SU-DHL-6 (cell line): ENCODE measurements around the gene SMIM5.

ENCODE experiments used
- H2AFZ ChIP-seq: fragments of 200-600 bp; sonication (generic); 2 replicates; pipeline ENCODE4 v1.6.1; 2014; ENCODE audit warnings: low read depth, mild to moderate bottlenecking, moderate library complexity, mixed read lengths, antibody characterized with exemption, low read length; ENCODE audit not compliant: severe bottlenecking
- H3F3A ChIP-seq: fragments of 200-600 bp; shearing (Covaris generic); 2 replicates; pipeline ENCODE4 v1.6.0; 2016; ENCODE audit warnings: antibody characterized with exemption, mild to moderate bottlenecking; ENCODE audit not compliant: insufficient read depth
- H3K27ac ChIP-seq: fragments of 200-600 bp; sonication (generic); 2 replicates; pipeline ENCODE4 v1.5.1; 2016; ENCODE audit warnings: low read depth, mild to moderate bottlenecking, low read length, moderate library complexity, mixed read lengths
- H3K27me3 ChIP-seq: fragments of 200-600 bp; sonication (generic), shearing (Covaris generic); 2 replicates; pipeline ENCODE4 v1.6.0; 2014; ENCODE audit warnings: mild to moderate bottlenecking, low read length
- H3K36me3 ChIP-seq: fragments of 200-600 bp; sonication (generic); 2 replicates; pipeline ENCODE4 v1.6.1; 2014; ENCODE audit warnings: mild to moderate bottlenecking, low read length, mixed read lengths
- H3K4me2 ChIP-seq: fragments of 300-600, 200-600 bp; shearing (Covaris generic), sonication (generic); 2 replicates; pipeline ENCODE4 v1.6.0; 2014; ENCODE audit warnings: low read length, low read depth, mild to moderate bottlenecking; ENCODE audit not compliant: poor library complexity, severe bottlenecking
- H3K4me3 ChIP-seq: fragments of 200-600 bp; sonication (generic); 2 replicates; pipeline ENCODE4 v1.5.1; 2014; ENCODE audit warnings: antibody characterized with exemption, low read length, mild to moderate bottlenecking, mixed read lengths; ENCODE audit not compliant: insufficient read depth, poor library complexity, severe bottlenecking
- H3K79me2 ChIP-seq: fragments of 200-600 bp; sonication (generic); 2 replicates; pipeline ENCODE4 v1.6.1; 2014; ENCODE audit warnings: mild to moderate bottlenecking, low read length, moderate library complexity; ENCODE audit not compliant: insufficient read depth
- H3K9ac ChIP-seq: fragments of 200-600 bp; sonication (generic); 2 replicates; pipeline ENCODE4 v1.7.0; 2014; ENCODE audit warnings: mild to moderate bottlenecking, low read length
- H3K9me2 ChIP-seq: fragments of 200-600 bp; sonication (generic); replicated peaks from 2 replicates; pipeline ENCODE4 v1.6.1; 2014; ENCODE audit warnings: low read length; ENCODE audit not compliant: insufficient read depth
- H3K9me3 ChIP-seq: fragments of 200-600 bp; sonication (generic); 2 replicates; pipeline ENCODE4 v1.6.1; 2014; ENCODE audit warnings: low read length, mixed read lengths; ENCODE audit not compliant: insufficient read depth
- H4K20me1 ChIP-seq: fragments of 200-600 bp; sonication (generic); 2 replicates; pipeline ENCODE4 v1.6.1; 2014; ENCODE audit warnings: low read depth, mild to moderate bottlenecking, antibody characterized with exemption, low read length, moderate library complexity, mixed read lengths
- EZH2phosphoT487 ChIP-seq: fragments of 200-600 bp; sonication (generic), shearing (Covaris generic); conservative IDR thresholded peaks from 2 replicates; pipeline ENCODE4 v1.6.1; 2018; ENCODE audit warnings: mild to moderate bottlenecking, antibody characterized with exemption, low read length, moderate library complexity, mixed read lengths
- TF ChIP-seq, protein P1 (sequence below): fragments of 200-600 bp; sonication (generic); IDR thresholded peaks from one replicate; pipeline ENCODE4 v1.5.1; 2017; ENCODE audit warnings: antibody characterized with exemption, mild to moderate bottlenecking, low read length, moderate library complexity; ENCODE audit not compliant: insufficient read depth, poor library complexity, severe bottlenecking

Gene SMIM5

DNA sequence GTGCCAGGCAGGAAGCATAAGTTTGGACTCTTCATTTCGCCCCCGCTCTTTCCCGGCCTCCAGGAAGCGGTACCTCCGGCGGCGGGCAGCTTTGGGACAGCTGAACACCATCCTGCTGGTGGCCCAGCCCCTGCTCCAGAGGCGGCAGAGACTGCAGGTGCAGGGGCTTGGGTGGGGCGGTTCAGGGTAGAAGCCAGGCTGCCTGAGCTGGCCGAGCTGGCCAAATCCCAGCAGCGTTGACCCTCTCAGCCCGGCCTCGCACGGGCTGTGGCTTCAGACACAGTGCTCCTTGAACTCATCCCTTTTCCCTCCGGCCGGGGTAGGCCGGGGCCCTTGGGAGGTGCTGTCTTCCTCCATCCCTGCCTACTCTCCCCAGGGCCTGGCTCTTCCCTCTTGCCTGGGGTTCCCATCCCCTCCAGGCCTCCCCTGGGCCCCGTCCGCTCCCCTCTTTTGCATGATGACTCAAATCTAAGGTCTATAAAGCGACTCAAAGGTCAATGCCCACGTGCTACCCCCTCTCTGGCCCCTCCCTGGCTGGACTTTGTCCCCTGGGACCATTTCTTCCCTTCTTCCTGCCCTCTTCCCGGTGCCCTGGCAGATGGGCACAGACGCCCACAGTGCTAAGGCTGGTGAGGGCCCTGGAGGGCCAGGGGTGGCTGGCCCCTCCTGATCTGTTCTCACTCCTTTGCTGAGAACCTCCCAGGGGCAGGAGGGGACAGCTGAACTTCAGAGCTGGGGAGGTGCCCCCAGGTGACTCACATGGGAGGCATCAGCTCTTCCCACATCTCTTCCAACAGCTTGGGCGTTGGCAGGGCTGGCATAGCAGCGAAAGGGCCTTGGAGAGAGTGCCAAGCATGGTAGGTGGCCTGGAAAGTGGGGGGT is 22.9 kb upstream of the SMIM5 start:
- Histone ChIP-seq H2AFZ (no peak overlapping the region), H3K4me2 (no peak overlapping the region), H3K9ac (no peak overlapping the region), H3K27ac (no peak overlapping the region), H3F3A (no peaks in the 10 kb centered on the region), H3K79me2 (no peaks in the 10 kb centered on the region), H3K9me2 (no peaks in the 10 kb centered on the region), H4K20me1 (no peaks in the 10 kb centered on the region), H3K36me3 (no peaks in the 10 kb centered on the region), H3K27me3 (no peaks in the 10 kb centered on the region), H3K4me3 (no peak overlapping the region), H3K9me3 (no peaks in the 10 kb centered on the region)
- TF ChIP-seq, protein P1, sequence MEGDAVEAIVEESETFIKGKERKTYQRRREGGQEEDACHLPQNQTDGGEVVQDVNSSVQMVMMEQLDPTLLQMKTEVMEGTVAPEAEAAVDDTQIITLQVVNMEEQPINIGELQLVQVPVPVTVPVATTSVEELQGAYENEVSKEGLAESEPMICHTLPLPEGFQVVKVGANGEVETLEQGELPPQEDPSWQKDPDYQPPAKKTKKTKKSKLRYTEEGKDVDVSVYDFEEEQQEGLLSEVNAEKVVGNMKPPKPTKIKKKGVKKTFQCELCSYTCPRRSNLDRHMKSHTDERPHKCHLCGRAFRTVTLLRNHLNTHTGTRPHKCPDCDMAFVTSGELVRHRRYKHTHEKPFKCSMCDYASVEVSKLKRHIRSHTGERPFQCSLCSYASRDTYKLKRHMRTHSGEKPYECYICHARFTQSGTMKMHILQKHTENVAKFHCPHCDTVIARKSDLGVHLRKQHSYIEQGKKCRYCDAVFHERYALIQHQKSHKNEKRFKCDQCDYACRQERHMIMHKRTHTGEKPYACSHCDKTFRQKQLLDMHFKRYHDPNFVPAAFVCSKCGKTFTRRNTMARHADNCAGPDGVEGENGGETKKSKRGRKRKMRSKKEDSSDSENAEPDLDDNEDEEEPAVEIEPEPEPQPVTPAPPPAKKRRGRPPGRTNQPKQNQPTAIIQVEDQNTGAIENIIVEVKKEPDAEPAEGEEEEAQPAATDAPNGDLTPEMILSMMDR: no peak
- TF ChIP-seq EZH2phosphoT487: no peak

DNA sequence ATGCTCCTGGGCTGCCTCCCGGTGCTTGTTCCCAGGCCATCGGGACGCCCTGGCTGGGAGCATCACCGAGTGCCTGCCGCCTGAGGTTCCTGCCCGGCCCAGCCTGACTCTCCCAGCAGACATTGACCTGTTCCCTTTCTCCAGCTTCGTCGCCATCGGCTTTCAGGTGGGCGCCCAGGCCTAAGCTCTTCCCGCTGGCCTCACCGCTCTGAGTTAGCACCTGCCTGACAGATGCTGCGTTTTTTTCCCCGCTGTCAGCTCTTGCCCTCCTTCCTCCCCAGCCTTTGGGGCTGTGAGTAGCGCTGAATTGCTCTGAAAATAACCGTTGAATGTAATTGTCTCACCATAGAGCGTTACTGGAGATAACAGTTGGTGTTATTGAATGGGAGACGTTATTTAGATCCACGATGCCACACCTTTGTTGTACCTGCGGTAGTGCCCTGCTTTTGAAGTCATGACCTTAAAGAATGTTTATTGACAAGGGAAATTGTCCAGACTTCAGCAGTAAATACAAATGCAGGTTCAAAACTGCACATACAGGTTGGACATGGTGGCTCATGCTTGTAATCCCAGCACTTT is 21.3 kb upstream of the SMIM5 start:
- no peak overlapping the region for H3K4me2 ChIP-seq
- H4K20me1 ChIP-seq: no peaks in the 10 kb centered on the region
- TF ChIP-seq, protein P1: no peak
- no peak for TF ChIP-seq EZH2phosphoT487
- H3K9me2 ChIP-seq: no peaks in the 10 kb centered on the region
- no peaks in the 10 kb centered on the region for H3K79me2 ChIP-seq
- no peaks in the 10 kb centered on the region for H3K9me3 ChIP-seq
- no peak overlapping the region for H3K27ac ChIP-seq
- no peak overlapping the region for H3K9ac ChIP-seq
- no peaks in the 10 kb centered on the region for H3K36me3 ChIP-seq
- H3K4me3 ChIP-seq: no peak overlapping the region
- no peaks in the 10 kb centered on the region for H3K27me3 ChIP-seq
- H2AFZ ChIP-seq: no peak overlapping the region
- H3F3A ChIP-seq: no peaks in the 10 kb centered on the region

DNA sequence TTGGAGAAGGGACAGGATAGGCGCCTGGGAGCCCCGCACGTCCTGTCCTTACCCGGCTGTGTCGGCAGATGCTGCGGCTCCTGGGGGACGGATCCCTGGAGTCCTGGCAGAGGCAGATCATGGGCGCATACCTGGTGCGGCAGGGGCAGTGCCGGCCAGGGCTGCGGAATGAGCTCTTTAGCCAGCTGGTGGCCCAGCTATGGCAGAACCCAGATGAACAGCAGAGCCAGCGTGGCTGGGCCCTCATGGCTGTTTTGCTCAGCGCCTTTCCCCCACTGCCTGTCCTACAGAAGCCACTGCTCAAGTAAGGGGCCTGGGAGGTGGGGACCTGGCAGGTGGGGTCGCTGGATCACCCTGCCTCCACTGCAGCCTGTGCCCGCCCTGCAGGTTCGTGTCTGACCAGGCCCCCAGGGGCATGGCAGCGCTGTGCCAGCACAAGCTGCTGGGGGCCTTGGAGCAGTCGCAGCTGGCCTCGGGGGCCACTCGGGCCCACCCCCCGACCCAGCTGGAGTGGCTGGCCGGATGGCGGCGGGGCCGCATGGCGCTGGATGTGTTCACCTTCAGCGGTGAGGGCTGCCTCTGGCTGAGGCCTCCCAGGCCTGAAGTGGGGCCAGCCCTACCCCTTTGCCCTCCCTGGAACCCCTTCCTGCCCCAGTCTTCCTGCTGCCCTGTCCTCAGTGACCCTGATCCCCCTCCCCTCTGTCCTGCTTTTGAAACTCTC is 20.2 kb upstream of the SMIM5 start:
- H4K20me1 ChIP-seq: no peaks in the 10 kb centered on the region
- no peak overlapping the region for H3K4me3 ChIP-seq
- H3K79me2 ChIP-seq: no peaks in the 10 kb centered on the region
- no peaks in the 10 kb centered on the region for H3K36me3 ChIP-seq
- TF ChIP-seq, protein P1: no peak
- TF ChIP-seq EZH2phosphoT487: no peak
- no peak overlapping the region for H3K27ac ChIP-seq
- no peaks in the 10 kb centered on the region for H3F3A ChIP-seq
- no peak overlapping the region for H3K4me2 ChIP-seq
- no peaks in the 10 kb centered on the region for H3K9me2 ChIP-seq
- no peaks in the 10 kb centered on the region for H3K9me3 ChIP-seq
- H2AFZ ChIP-seq: no peak overlapping the region
- no peaks in the 10 kb centered on the region for H3K27me3 ChIP-seq
- H3K9ac ChIP-seq: no peak overlapping the region
